ENCODE data around the gene OLIG1.

GRCh38 chr21:33053951-33054350 lies 16.0 kb upstream of the OLIG1 start:
- TF ChIP-seq CTCF (IDR thresholded peaks at IDR 0.05; ENCODE audit: low read depth, low read length, poor library complexity, severe bottlenecking), result no peak
- TF ChIP-seq EZH2phosphoT487 (IDR thresholded peaks at IDR 0.05; ENCODE audit: borderline replicate concordance, low read length), result no peak

Measured in DOHH2 (cell line).